H1 (cell line): Measurements from ENCODE around the gene AGBL1. TPM values are rescaled to one million over a fixed set of nuclear protein-coding genes. Genes with fewer than 3 reads are reported as not detected.

Source experiments
- MAFK ChIP-seq: IDR thresholded peaks from 2 replicates; pipeline ENCODE4 v1.6.1; 2012; ENCODE audit warnings: low read depth, mild to moderate bottlenecking, improper control_type of control experiment, low read length
- NANOG ChIP-seq: IDR thresholded peaks from 2 replicates; pipeline ENCODE4 v1.6.1; 2011; ENCODE audit warnings: low read length, low read depth, mild to moderate bottlenecking, inconsistent platforms; ENCODE audit not compliant: insufficient read depth, poor library complexity, severe bottlenecking
- POLR2AphosphoS5 ChIP-seq: IDR thresholded peaks from 2 replicates; pipeline ENCODE4 v1.6.1; 2011; ENCODE audit warnings: low read depth, low read length
- RFX5 ChIP-seq: IDR thresholded peaks from 2 replicates; pipeline ENCODE4 v1.6.1; 2011; ENCODE audit warnings: low read depth, low read length, improper control_type of control experiment, borderline replicate concordance
- SIRT6 ChIP-seq: IDR thresholded peaks from one replicate; pipeline ENCODE4 v1.7.1; 2012; ENCODE audit warnings: low read length, inconsistent platforms
- polyA plus RNA-seq, 7 experiments: library from polyadenylated mRNA; depleted of rRNA in 3 of 7; stranded (reverse) in 5 of 7; unstranded in 2 of 7; fragments of >200 nt in 5 of 7; fragments of 200-250 nt in 2 of 7; gene quantifications; 1 replicate in 5 of 7; 2 replicates in 1 of 7; 4 replicates in 1 of 7; pipeline versions ENCODE4 v1.2.1 to v1.2.3, GENCODE V29; 2011 to 2013; ENCODE audit warnings: missing spikeins in 2 of 7, mixed read lengths in 2 of 7
- total RNA-seq: library from RNA; stranded (reverse); fragmentation: NEBNext Ultra II Directional; extraction: Animal tissue kit (Norgen Biotek cat#: 25700); gene quantifications from 2 replicates; pipeline ENCODE4 v1.2.1, GENCODE V29; 2021
- TF ChIP-seq, protein P1 (sequence below): fragments of 300-600 bp; sonication (generic); IDR thresholded peaks from 2 replicates; pipeline ENCODE4 v1.7.1; 2012; ENCODE audit warnings: low read length, moderate library complexity, mild to moderate bottlenecking, inconsistent platforms; ENCODE audit not compliant: insufficient replicate concordance

Gene AGBL1
- total and polyA plus RNA-seq, 2 of the 8 experiments (the other 6 are each of a cell fraction or from before 2014, with no cell fraction given): not detected

DNA sequence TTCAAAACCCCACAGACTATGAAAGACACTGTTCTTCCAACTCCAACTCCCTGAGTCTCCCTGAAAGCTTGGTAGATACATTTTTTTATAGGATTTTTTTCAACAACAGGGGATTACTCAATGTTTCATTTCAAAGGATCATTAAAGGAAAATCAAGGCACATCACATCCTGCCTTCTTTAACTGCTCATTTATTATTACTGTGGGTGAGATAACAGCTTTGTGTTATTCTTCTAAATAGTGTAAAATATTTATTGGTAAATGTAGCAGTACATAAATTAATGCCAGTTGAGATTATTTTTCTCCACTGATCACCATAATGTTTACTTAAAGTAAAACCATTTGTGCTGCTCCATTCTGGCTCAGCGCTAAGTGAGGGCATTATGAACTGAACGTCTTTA, 57.2 kb downstream of the AGBL1 start (continued):
- TF ChIP-seq POLR2AphosphoS5: no peak
- TF ChIP-seq, protein P1, sequence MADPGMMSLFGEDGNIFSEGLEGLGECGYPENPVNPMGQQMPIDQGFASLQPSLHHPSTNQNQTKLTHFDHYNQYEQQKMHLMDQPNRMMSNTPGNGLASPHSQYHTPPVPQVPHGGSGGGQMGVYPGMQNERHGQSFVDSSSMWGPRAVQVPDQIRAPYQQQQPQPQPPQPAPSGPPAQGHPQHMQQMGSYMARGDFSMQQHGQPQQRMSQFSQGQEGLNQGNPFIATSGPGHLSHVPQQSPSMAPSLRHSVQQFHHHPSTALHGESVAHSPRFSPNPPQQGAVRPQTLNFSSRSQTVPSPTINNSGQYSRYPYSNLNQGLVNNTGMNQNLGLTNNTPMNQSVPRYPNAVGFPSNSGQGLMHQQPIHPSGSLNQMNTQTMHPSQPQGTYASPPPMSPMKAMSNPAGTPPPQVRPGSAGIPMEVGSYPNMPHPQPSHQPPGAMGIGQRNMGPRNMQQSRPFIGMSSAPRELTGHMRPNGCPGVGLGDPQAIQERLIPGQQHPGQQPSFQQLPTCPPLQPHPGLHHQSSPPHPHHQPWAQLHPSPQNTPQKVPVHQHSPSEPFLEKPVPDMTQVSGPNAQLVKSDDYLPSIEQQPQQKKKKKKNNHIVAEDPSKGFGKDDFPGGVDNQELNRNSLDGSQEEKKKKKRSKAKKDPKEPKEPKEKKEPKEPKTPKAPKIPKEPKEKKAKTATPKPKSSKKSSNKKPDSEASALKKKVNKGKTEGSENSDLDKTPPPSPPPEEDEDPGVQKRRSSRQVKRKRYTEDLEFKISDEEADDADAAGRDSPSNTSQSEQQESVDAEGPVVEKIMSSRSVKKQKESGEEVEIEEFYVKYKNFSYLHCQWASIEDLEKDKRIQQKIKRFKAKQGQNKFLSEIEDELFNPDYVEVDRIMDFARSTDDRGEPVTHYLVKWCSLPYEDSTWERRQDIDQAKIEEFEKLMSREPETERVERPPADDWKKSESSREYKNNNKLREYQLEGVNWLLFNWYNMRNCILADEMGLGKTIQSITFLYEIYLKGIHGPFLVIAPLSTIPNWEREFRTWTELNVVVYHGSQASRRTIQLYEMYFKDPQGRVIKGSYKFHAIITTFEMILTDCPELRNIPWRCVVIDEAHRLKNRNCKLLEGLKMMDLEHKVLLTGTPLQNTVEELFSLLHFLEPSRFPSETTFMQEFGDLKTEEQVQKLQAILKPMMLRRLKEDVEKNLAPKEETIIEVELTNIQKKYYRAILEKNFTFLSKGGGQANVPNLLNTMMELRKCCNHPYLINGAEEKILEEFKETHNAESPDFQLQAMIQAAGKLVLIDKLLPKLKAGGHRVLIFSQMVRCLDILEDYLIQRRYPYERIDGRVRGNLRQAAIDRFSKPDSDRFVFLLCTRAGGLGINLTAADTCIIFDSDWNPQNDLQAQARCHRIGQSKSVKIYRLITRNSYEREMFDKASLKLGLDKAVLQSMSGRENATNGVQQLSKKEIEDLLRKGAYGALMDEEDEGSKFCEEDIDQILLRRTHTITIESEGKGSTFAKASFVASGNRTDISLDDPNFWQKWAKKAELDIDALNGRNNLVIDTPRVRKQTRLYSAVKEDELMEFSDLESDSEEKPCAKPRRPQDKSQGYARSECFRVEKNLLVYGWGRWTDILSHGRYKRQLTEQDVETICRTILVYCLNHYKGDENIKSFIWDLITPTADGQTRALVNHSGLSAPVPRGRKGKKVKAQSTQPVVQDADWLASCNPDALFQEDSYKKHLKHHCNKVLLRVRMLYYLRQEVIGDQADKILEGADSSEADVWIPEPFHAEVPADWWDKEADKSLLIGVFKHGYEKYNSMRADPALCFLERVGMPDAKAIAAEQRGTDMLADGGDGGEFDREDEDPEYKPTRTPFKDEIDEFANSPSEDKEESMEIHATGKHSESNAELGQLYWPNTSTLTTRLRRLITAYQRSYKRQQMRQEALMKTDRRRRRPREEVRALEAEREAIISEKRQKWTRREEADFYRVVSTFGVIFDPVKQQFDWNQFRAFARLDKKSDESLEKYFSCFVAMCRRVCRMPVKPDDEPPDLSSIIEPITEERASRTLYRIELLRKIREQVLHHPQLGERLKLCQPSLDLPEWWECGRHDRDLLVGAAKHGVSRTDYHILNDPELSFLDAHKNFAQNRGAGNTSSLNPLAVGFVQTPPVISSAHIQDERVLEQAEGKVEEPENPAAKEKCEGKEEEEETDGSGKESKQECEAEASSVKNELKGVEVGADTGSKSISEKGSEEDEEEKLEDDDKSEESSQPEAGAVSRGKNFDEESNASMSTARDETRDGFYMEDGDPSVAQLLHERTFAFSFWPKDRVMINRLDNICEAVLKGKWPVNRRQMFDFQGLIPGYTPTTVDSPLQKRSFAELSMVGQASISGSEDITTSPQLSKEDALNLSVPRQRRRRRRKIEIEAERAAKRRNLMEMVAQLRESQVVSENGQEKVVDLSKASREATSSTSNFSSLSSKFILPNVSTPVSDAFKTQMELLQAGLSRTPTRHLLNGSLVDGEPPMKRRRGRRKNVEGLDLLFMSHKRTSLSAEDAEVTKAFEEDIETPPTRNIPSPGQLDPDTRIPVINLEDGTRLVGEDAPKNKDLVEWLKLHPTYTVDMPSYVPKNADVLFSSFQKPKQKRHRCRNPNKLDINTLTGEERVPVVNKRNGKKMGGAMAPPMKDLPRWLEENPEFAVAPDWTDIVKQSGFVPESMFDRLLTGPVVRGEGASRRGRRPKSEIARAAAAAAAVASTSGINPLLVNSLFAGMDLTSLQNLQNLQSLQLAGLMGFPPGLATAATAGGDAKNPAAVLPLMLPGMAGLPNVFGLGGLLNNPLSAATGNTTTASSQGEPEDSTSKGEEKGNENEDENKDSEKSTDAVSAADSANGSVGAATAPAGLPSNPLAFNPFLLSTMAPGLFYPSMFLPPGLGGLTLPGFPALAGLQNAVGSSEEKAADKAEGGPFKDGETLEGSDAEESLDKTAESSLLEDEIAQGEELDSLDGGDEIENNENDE: no peak
- TF ChIP-seq SIRT6: no peak
- no peak for TF ChIP-seq NANOG
- no peak for TF ChIP-seq MAFK
- TF ChIP-seq RFX5: no peak
